ENCODE data around the gene PNPLA6.

DNA sequence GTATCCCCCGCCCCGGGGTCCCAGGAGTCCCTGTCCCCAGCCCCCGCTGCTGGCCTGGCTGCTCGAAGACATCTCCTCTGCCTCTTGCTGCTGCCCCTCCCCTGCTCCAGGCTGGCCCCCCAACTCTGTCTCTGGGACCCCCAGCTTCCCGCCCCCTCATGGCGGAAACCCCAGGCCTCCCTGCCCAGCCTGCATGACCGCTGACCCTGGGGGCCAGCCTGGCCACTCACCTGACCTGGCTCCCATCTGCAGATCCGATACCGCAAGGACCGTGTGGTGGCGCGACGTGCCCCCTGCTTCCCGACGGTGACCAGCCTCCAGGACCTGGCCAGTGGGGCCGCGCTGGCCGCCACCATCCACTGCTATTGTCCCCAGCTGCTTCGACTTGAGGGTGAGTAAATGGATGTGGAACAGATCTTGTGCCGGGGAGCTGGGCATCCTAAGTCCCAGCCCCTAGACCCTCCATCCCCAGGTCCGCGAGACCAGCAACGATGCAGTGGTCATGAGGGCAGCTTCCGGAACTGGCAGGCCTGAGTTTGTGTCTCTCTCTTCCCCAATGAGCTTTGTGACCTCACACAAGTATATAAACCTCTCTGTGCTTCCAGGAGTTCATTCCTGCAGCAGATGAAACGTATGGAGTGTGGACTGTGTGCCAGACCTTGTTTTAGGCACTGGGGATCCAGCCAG is 72.5 kb downstream of the PNPLA6 start:
- TF ChIP-seq CTCF (IDR thresholded peaks at IDR 0.05), result no peak
- no peak for TF ChIP-seq POLR2A (IDR thresholded peaks at IDR 0.05)

Measured in right lobe of liver (tissue), 4 donors.